GM23338 (cell line): ENCODE data around the gene RIN3. TPM values are rescaled to one million over a fixed set of nuclear protein-coding genes. Genes with fewer than 3 reads are reported as not detected.

ENCODE experiments used
- ATAC-seq: fragments of 200-7000 bp; cut with Tn5 transposase; 3 replicates; pipeline ENCODE4 v1.9.1; 2020
- DNase-seq: peaks from one replicate; pipeline ENCODE4 v3.0.0-alpha.2; 2015; ENCODE audit warnings: low spot score
- H2AFZ ChIP-seq: fragments of 200-600 bp; sonication (generic); 2 replicates; pipeline ENCODE4 v1.8.0; 2016; ENCODE audit warnings: antibody characterized with exemption, mild to moderate bottlenecking, moderate library complexity
- H3F3A ChIP-seq: fragments of 200-600 bp; sonication (generic); replicated peaks from 2 replicates; pipeline ENCODE4 v1.8.0; 2017; ENCODE audit warnings: antibody characterized with exemption, mixed run types, low read depth
- H3K27ac ChIP-seq: fragments of 200-600 bp; sonication (generic); 2 replicates; pipeline ENCODE4 v1.6.1; 2016; ENCODE audit warnings: low read depth
- H3K27me3 ChIP-seq: fragments of 200-600 bp; sonication (generic); 2 replicates; pipeline ENCODE4 v1.8.0; 2016; ENCODE audit warnings: mild to moderate bottlenecking, mixed run types, moderate library complexity; ENCODE audit not compliant: insufficient read depth
- H3K36me3 ChIP-seq: fragments of 200-600 bp; sonication (generic); 2 replicates; pipeline ENCODE4 v1.8.0; 2016; ENCODE audit warnings: mild to moderate bottlenecking; ENCODE audit not compliant: insufficient read depth
- H3K4me1 ChIP-seq: fragments of 200-600 bp; sonication (generic); 2 replicates; pipeline ENCODE4 v1.8.0; 2016; ENCODE audit warnings: mild to moderate bottlenecking, moderate library complexity; ENCODE audit not compliant: insufficient read depth
- H3K4me2 ChIP-seq: fragments of 200-600 bp; sonication (generic); 2 replicates; pipeline ENCODE4 v1.7.1; 2017; ENCODE audit warnings: mixed run types
- H3K4me3 ChIP-seq: fragments of 200-600 bp; sonication (generic); 2 replicates; pipeline ENCODE4 v1.6.1; 2016; ENCODE audit warnings: mixed run types
- H3K79me2 ChIP-seq: fragments of 200-600 bp; sonication (generic); replicated peaks from 2 replicates; pipeline ENCODE4 v1.8.0; 2017; ENCODE audit warnings: mild to moderate bottlenecking; ENCODE audit not compliant: insufficient read depth
- H3K9me2 ChIP-seq: fragments of 200-600 bp; sonication (generic); 2 replicates; pipeline ENCODE4 v1.8.0; 2017; ENCODE audit not compliant: insufficient read depth
- H4K20me1 ChIP-seq: fragments of 200-600 bp; sonication (generic); replicated peaks from 2 replicates; pipeline ENCODE4 v1.8.0; 2017; ENCODE audit warnings: mild to moderate bottlenecking; ENCODE audit not compliant: insufficient read depth
- H3K27ac Mint-ChIP-seq: 2 replicates; pipeline ENCODE4 v1.8.0; 2020; ENCODE audit warnings: inconsistent platforms, mild to moderate bottlenecking, moderate library complexity, mixed read lengths
- H3K27me3 Mint-ChIP-seq: 3 replicates; pipeline ENCODE4 v1.8.0; 2022; ENCODE audit warnings: low read depth, mild to moderate bottlenecking, moderate library complexity, mixed read lengths, inconsistent platforms; ENCODE audit not compliant: insufficient read depth, poor library complexity
- H3K36me3 Mint-ChIP-seq: 3 replicates; pipeline ENCODE4 v1.8.0; 2021; ENCODE audit warnings: low read depth, mild to moderate bottlenecking, inconsistent platforms, moderate library complexity, mixed read lengths
- H3K4me1 Mint-ChIP-seq: 3 replicates; pipeline ENCODE4 v1.8.0; 2020; ENCODE audit warnings: mild to moderate bottlenecking, inconsistent platforms, mixed read lengths
- H3K4me3 Mint-ChIP-seq: 3 replicates; pipeline ENCODE4 v1.8.0; 2021; ENCODE audit warnings: moderate library complexity, mild to moderate bottlenecking, inconsistent platforms, mixed read lengths
- H3K9me3 Mint-ChIP-seq: 3 replicates; pipeline ENCODE4 v1.8.0; 2020; ENCODE audit warnings: moderate library complexity, mild to moderate bottlenecking, inconsistent platforms, mixed read lengths
- CREB1 ChIP-seq: fragments of 250-450 bp; sonication (Bioruptor Pico); IDR thresholded peaks from 2 replicates; pipeline ENCODE4 v1.5.0; 2020; ENCODE audit warnings: low read depth, mild to moderate bottlenecking, moderate library complexity
- CTCF ChIP-seq, 2 experiments: fragments of 200-600 bp in 1 of 2; sonication (generic) in 1 of 2; conservative IDR thresholded peaks; 2 replicates each; pipeline versions ENCODE4 v1.5.1 to v1.6.1; 2016 to 2017; ENCODE audit warnings: antibody characterized with exemption in 2 of 2, low read depth in 2 of 2, mild to moderate bottlenecking in 2 of 2, moderate library complexity in 1 of 2
- ETS1 ChIP-seq: IDR thresholded peaks from 2 replicates; pipeline ENCODE4 v1.6.1; 2016; ENCODE audit warnings: antibody characterized with exemption
- EZH2 ChIP-seq: fragments of 200-600 bp; sonication (generic); IDR thresholded peaks from one replicate; pipeline ENCODE4 v1.8.0; 2017; ENCODE audit warnings: antibody characterized with exemption, mild to moderate bottlenecking, low read depth; ENCODE audit not compliant: unreplicated experiment
- EZH2phosphoT487 ChIP-seq: fragments of 200-600 bp; sonication (generic); IDR thresholded peaks from one replicate; pipeline ENCODE4 v1.8.1; 2018; ENCODE audit warnings: antibody characterized with exemption; ENCODE audit not compliant: unreplicated experiment
- JUNB ChIP-seq: IDR thresholded peaks from one replicate; pipeline ENCODE4 v1.6.1; 2016; ENCODE audit warnings: antibody characterized with exemption; ENCODE audit not compliant: unreplicated experiment
- NANOG ChIP-seq: IDR thresholded peaks from 2 replicates; pipeline ENCODE4 v1.6.1; 2016; ENCODE audit warnings: antibody characterized with exemption, borderline replicate concordance
- POLR2AphosphoS5 ChIP-seq: IDR thresholded peaks from 2 replicates; pipeline ENCODE4 v1.6.1; 2016; ENCODE audit warnings: antibody characterized with exemption, low read depth
- STAT1 ChIP-seq: IDR thresholded peaks from one replicate; pipeline ENCODE4 v1.6.1; 2016; ENCODE audit warnings: antibody characterized with exemption; ENCODE audit not compliant: unreplicated experiment
- ZNF331 ChIP-seq: fragments of 250-450 bp; sonication (Bioruptor Pico); IDR thresholded peaks from 2 replicates; pipeline ENCODE4 v1.5.0; 2020; ENCODE audit warnings: low read depth, mild to moderate bottlenecking, moderate library complexity
- polyA plus RNA-seq: library from polyadenylated mRNA; unstranded; fragments of >200 nt; fragmentation: Nextera tagmentation; extraction: Ambion mirVana; gene quantifications from 2 replicates; pipeline ENCODE4 v1.2.1, GENCODE V29; 2016
- total RNA-seq: library from RNA; depleted of rRNA; stranded (reverse); fragments of >200 nt; shearing (Covaris generic); gene quantifications from 2 replicates; pipeline ENCODE4 v1.2.3, GENCODE V29; 2014

Gene RIN3
- total and polyA plus RNA-seq, 2 experiments from 2014 or later, result 0.97 to 1.5 TPM

- TF ChIP-seq CTCF (conservative IDR thresholded peaks at IDR 0.05; ENCODE audit: low read depth in 2 of 2) (no peak), ZNF331 (CRISPR knock-in tag) (no peak)
Measured at GRCh38 chr14:92686411-92686899, 172.9 kb downstream of the RIN3 start (continued).

- Histone ChIP-seq H3F3A (no peaks in the 10 kb centered on the region), H4K20me1 (no peaks in the 10 kb centered on the region), H3K9me2 (no peaks in the 10 kb centered on the region), H3K4me2 (peak overlapping the region; percentile 81), H3K4me1 (no peaks in the 10 kb centered on the region), H2AFZ (peak overlapping the region; percentile 90), H3K79me2 (no peaks in the 10 kb centered on the region), H3K27ac (no peak overlapping the region), H3K27me3 (peaks cover 23% of the 10 kb centered on the region), H3K4me3 (peak overlapping the region; percentile 63), H3K36me3 (no peaks in the 10 kb centered on the region)
- Mint-ChIP-seq H3K27ac (no peak overlapping the region), H3K9me3 (no peaks in the 10 kb centered on the region), H3K4me1 (no peaks in the 10 kb centered on the region), H3K27me3 (peaks cover 23% of the 10 kb centered on the region), H3K4me3 (peak overlapping the region; percentile 55; the same call in 2 of the 3 replicates), H3K36me3 (no peaks in the 10 kb centered on the region)
- TF ChIP-seq EZH2 (peak; percentile 33), CTCF (conservative IDR thresholded peaks at IDR 0.05; ENCODE audit: low read depth in 2 of 2) (peak; percentile 76 to 87), POLR2AphosphoS5 (0 out of 2 replicates have a peak, but pooled peaks have one; percentile 24), EZH2phosphoT487 (no peak), NANOG (no peak)
- ATAC-seq (peak; percentile 79), DNase-seq (peak; percentile 88)
Measured at GRCh38 chr14:92686900-92687427, 173.4 kb downstream of the RIN3 start.

GRCh38 chr14:92687681-92688433, 174.3 kb downstream of the RIN3 start:
- peak overlapping the region; percentile 81 for H3K4me2 ChIP-seq
- TF ChIP-seq STAT1 (no peak), CREB1 (no peak), JUNB (no peak), ETS1 (no peak), ZNF331 (CRISPR knock-in tag) (no peak), POLR2AphosphoS5 (no peak), CTCF (conservative IDR thresholded peaks at IDR 0.05; ENCODE audit: low read depth in 2 of 2) (no peak)

More at GRCh38 chr14:92687681-92688433, 174.3 kb downstream of the RIN3 start:
- Histone ChIP-seq H3F3A (no peaks in the 10 kb centered on the region), H2AFZ (peak overlapping the region; percentile 90), H4K20me1 (no peaks in the 10 kb centered on the region), H3K27me3 (peaks cover 23% of the 10 kb centered on the region), H3K4me3 (peak overlapping the region; percentile 63), H3K27ac (no peak overlapping the region), H3K36me3 (no peaks in the 10 kb centered on the region), H3K9me2 (no peaks in the 10 kb centered on the region), H3K4me1 (no peaks in the 10 kb centered on the region), H3K79me2 (no peaks in the 10 kb centered on the region)
- Mint-ChIP-seq H3K27ac (no peak overlapping the region), H3K4me3 (peak overlapping the region; percentile 59), H3K9me3 (no peaks in the 10 kb centered on the region), H3K36me3 (no peaks in the 10 kb centered on the region), H3K4me1 (no peaks in the 10 kb centered on the region), H3K27me3 (peaks cover 25% of the 10 kb centered on the region)
- peak; percentile 36 for ATAC-seq
- DNase-seq, result peak; percentile 64
